ENCODE results near the gene ATP6V1F. TPM values are rescaled to one million over a fixed set of nuclear protein-coding genes. Genes with fewer than 3 reads are reported as not detected.

ATP6V1F gene
- total RNA-seq, 2 experiments from 2014 or later: 108 to 155 TPM

DNA sequence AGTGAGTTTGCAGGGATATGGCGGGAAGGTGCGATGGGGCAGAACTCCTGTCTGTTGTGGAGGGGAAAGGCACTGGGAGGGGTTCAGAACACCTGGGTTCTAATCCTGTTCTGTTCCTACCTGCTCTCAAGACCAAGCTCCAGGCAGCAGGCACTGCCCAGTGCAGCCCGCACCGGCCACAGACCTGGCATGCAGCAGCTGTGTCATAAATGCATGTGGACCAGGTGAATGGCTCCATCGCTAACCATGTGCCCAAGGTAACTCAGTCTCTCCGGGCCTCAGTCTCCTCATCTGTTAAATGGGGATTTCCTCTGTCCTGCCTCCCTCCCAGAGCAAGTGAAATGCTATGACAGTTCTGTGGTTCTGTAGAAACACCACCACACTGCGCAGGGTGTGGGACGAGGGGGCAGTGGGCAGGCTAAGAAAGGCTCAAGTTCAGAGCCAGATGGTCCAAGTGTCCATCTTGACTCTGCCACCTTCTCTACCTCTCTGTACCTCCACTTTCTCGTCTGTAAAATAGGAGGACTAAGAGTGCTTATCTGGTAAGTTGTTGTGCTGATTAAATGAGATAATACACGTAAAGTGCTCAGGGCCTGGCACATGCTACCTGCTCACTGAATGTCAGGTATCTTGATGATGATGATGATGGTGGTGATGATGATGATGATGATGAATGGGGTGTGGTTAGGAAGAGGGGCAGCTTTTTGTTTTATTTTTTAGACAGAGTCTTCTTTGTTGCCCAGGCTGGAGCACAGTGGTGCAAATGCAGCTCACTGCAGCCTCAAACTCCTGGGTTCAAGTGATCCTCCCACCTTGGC, 22.9 kb downstream of the ATP6V1F start:
- Histone ChIP-seq H4K20me1 (ENCODE audit: insufficient read depth, low read length) (no peaks in the 10 kb centered on the region), H3K4me1 (ENCODE audit: insufficient read depth, low read length, poor library complexity, severe bottlenecking) (peaks cover 8% of the 10 kb centered on the region), H3K27ac (ENCODE audit: low read depth, low read length, poor library complexity, severe bottlenecking) (no peak overlapping the region), H3K36me3 (ENCODE audit: insufficient read depth, low read length) (no peaks in the 10 kb centered on the region), H3K9me3 (ENCODE audit: low read length) (no peaks in the 10 kb centered on the region), H3K9me2 (ENCODE audit: insufficient read depth, low read length) (no peaks in the 10 kb centered on the region), H3K4me3 (ENCODE audit: low read depth, low read length, poor library complexity, severe bottlenecking) (no peak overlapping the region), H2AFZ (ENCODE audit: low read length) (no peak overlapping the region), H3K4me2 (ENCODE audit: low read length) (no peak overlapping the region), H3K79me2 (ENCODE audit: insufficient read depth, low read depth, low read length) (no peaks in the 10 kb centered on the region)
- no TSS peak for BruUV-seq (replicated peaks)
- CTCF ChIA-PET (ENCODE audit: unreplicated experiment): no interaction called here
- no peak for TF ChIP-seq EZH2phosphoT487 (IDR thresholded peaks at IDR 0.05; ENCODE audit: borderline replicate concordance, low read depth, low read length)
- TF ChIP-seq, protein P1, sequence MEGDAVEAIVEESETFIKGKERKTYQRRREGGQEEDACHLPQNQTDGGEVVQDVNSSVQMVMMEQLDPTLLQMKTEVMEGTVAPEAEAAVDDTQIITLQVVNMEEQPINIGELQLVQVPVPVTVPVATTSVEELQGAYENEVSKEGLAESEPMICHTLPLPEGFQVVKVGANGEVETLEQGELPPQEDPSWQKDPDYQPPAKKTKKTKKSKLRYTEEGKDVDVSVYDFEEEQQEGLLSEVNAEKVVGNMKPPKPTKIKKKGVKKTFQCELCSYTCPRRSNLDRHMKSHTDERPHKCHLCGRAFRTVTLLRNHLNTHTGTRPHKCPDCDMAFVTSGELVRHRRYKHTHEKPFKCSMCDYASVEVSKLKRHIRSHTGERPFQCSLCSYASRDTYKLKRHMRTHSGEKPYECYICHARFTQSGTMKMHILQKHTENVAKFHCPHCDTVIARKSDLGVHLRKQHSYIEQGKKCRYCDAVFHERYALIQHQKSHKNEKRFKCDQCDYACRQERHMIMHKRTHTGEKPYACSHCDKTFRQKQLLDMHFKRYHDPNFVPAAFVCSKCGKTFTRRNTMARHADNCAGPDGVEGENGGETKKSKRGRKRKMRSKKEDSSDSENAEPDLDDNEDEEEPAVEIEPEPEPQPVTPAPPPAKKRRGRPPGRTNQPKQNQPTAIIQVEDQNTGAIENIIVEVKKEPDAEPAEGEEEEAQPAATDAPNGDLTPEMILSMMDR (conservative IDR thresholded peaks at IDR 0.05; ENCODE audit: low read length): no peak
- POLR2A ChIA-PET: interaction anchor here (0.7 to 1.4 kb wide), 3 partner anchors 23 to 258 kb away, joined by 3 to 4 read pairs (median 3); partner anchors contain the start of gene ATP6V1F
- intact Hi-C loops (cut with micrococcal nuclease; ENCODE audit: unreplicated experiment): no loop called here
- no peak for DNase-seq (ENCODE audit: low spot score)

DNA sequence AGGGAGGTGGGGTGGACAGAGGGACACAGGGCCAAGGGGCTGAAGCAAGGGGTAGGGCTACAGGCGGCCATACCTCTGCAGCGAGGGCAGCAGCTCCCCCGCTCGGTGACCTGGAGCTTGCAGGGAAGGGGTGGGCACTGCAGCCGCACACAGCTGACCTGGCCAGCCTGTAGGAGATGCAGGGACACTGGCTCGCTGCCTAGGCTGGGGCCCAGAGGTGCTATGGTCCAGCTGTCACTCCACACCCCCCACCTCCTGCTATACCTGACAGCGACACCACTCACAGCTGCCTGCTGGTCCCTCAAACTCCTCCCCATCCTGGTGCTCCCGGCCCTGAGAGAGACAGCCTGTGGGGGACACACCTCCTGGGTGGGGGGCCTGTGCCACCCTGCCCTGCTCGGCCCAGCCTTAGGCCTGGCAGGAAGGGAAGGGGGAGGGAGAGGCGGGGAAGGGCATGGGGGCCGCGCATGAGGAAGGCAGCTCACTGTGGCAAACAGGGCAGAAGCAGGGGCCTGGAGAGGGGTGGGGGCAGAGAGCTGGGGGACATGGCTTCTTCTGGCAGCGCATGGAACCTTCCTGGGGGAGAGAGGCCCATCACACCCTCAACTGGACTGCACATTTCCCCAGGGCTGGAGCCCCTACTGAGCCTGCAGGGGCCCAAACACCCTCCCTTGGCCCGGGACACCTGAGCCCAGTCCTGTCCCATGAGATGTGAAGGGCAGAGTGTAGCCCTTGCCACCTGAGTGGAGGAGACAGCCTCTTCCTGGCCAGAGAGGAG, 23.9 kb downstream of the ATP6V1F start:
- H3K27ac ChIP-seq (ENCODE audit: low read depth, low read length, poor library complexity, severe bottlenecking): no peak overlapping the region
- intact Hi-C loops (cut with micrococcal nuclease; ENCODE audit: unreplicated experiment): no loop called here
- no peak for TF ChIP-seq EZH2phosphoT487 (IDR thresholded peaks at IDR 0.05; ENCODE audit: borderline replicate concordance, low read depth, low read length)
- TF ChIP-seq, protein P1 (conservative IDR thresholded peaks at IDR 0.05; ENCODE audit: low read length): no peak
- H3K9me2 ChIP-seq (ENCODE audit: insufficient read depth, low read length): no peaks in the 10 kb centered on the region
- no TSS peak for BruUV-seq (replicated peaks)
- H3K79me2 ChIP-seq (ENCODE audit: insufficient read depth, low read depth, low read length): no peaks in the 10 kb centered on the region
- H3K36me3 ChIP-seq (ENCODE audit: insufficient read depth, low read length): no peaks in the 10 kb centered on the region
- CTCF ChIA-PET (ENCODE audit: unreplicated experiment): no interaction called here
- H3K4me3 ChIP-seq (ENCODE audit: low read depth, low read length, poor library complexity, severe bottlenecking): no peak overlapping the region
- H4K20me1 ChIP-seq (ENCODE audit: insufficient read depth, low read length): no peaks in the 10 kb centered on the region
- H3K4me2 ChIP-seq (ENCODE audit: low read length): no peak overlapping the region
- no peak overlapping the region for H2AFZ ChIP-seq (ENCODE audit: low read length)
- DNase-seq (ENCODE audit: low spot score): no peak
- no peaks in the 10 kb centered on the region for H3K9me3 ChIP-seq (ENCODE audit: low read length)
- H3K4me1 ChIP-seq (ENCODE audit: insufficient read depth, low read length, poor library complexity, severe bottlenecking): peaks cover 8% of the 10 kb centered on the region
- POLR2A ChIA-PET: interaction anchor here (0.7 kb wide), 2 partner anchors 96 to 257 kb away, joined by 3 read pairs; no protein-coding TSS in a partner anchor

All from OCI-LY7 (cell line).